ENCODE results near the gene TPRN.
"Not testable (repeated sequence)": the region's sequence is repeated elsewhere in the genome, so short reads cannot be mapped to it uniquely, and the experiment has no call there.

Gene TPRN

GRCh38 chr9:137243626-137244485 lies 43.3 kb upstream of the TPRN start:
- Histone ChIP-seq H3K4me3 (ENCODE audit: low read depth, low read length) (no peak overlapping the region), H3K4me1 (peaks cover 16% of the 10 kb centered on the region), H3K9me3 (no peaks in the 10 kb centered on the region), H3K27me3 (no peaks in the 10 kb centered on the region), H3K36me3 (peaks cover 24% of the 10 kb centered on the region)
- no peak for DNase-seq
- no peak for TF ChIP-seq CTCF (IDR thresholded peaks at IDR 0.05; ENCODE audit: low read depth, low read length)

- not testable (repeated sequence) for H3K4me3 ChIP-seq (ENCODE audit: low read depth, low read length); DNase-seq; H3K27me3 ChIP-seq; H3K9me3 ChIP-seq
- H3K4me1 ChIP-seq, result peaks cover 16% of the 10 kb centered on the region
- H3K36me3 ChIP-seq, result peaks cover 24% of the 10 kb centered on the region
Observed at GRCh38 chr9:137243266-137243625, 42.7 kb upstream of the TPRN start.

- H3K4me1 ChIP-seq, result peaks cover 16% of the 10 kb centered on the region
- H3K4me3 ChIP-seq (ENCODE audit: low read depth, low read length), result peak overlapping the region; percentile 83
- no peaks in the 10 kb centered on the region for H3K9me3 ChIP-seq
- TF ChIP-seq CTCF (IDR thresholded peaks at IDR 0.05; ENCODE audit: low read depth, low read length), result no peak
- no peak for DNase-seq
- H3K27me3 ChIP-seq, result no peaks in the 10 kb centered on the region
- H3K36me3 ChIP-seq, result peaks cover 24% of the 10 kb centered on the region
Observed at GRCh38 chr9:137242269-137243203, 42.0 kb upstream of the TPRN start.

- Histone ChIP-seq H3K9me3 (no peaks in the 10 kb centered on the region), H3K4me3 (ENCODE audit: low read depth, low read length) (peak overlapping the region; percentile 83), H3K36me3 (peaks cover 24% of the 10 kb centered on the region), H3K27me3 (no peaks in the 10 kb centered on the region), H3K4me1 (peaks cover 19% of the 10 kb centered on the region)
- no peak for DNase-seq
- TF ChIP-seq CTCF (IDR thresholded peaks at IDR 0.05; ENCODE audit: low read depth, low read length), result no peak
Observed at GRCh38 chr9:137241490-137242268, 41.1 kb upstream of the TPRN start.

- H3K4me3 ChIP-seq (ENCODE audit: low read depth, low read length), result peak within 1 kb of the TSS; percentile 83
- no peak for TF ChIP-seq CTCF (IDR thresholded peaks at IDR 0.05; ENCODE audit: low read depth, low read length)
- no peaks in the 10 kb centered on the region for H3K27me3 ChIP-seq
- peaks cover 20% of the 10 kb centered on the region for H3K4me1 ChIP-seq
- no peaks in the 10 kb centered on the region for H3K9me3 ChIP-seq
- peaks cover 24% of the 10 kb centered on the region for H3K36me3 ChIP-seq
- peak; percentile 99 for DNase-seq
Observed at GRCh38 chr9:137240841-137241489, 40.4 kb upstream of the TPRN start, which contains the start of gene TUBB4B. Gene TUBB4B (plus strand): TSS chr9:137241287. CDS start chr9:137241361, 74 bp downstream.

All from BE2C (cell line).